Retinal pigment epithelial cell (primary cell): ENCODE results near the gene RGN.
"Not testable (repeated sequence)": the region's sequence is repeated elsewhere in the genome, so short reads cannot be mapped to it uniquely, and the experiment has no call there.

ENCODE experiments used
- DNase-seq: peaks from one replicate; pipeline ENCODE4 v3.0.0-alpha.2; 2010; ENCODE audit warnings: low read depth
- H3K4me3 ChIP-seq: 2 replicates; pipeline ENCODE4 v1.5.1; 2011; ENCODE audit warnings: mild to moderate bottlenecking, low read length, control low read depth, moderate library complexity
- CTCF ChIP-seq: conservative IDR thresholded peaks from 2 replicates; pipeline ENCODE4 v1.5.1; 2011; ENCODE audit warnings: low read depth, low read length, control low read depth, inconsistent platforms

Gene RGN

GRCh38 chrX:47129157-47129898, 51.1 kb downstream of the RGN start:
- peak overlapping the region; percentile 80 for H3K4me3 ChIP-seq
- no peak for TF ChIP-seq CTCF
- DNase-seq, result peak; percentile 83

DNA sequence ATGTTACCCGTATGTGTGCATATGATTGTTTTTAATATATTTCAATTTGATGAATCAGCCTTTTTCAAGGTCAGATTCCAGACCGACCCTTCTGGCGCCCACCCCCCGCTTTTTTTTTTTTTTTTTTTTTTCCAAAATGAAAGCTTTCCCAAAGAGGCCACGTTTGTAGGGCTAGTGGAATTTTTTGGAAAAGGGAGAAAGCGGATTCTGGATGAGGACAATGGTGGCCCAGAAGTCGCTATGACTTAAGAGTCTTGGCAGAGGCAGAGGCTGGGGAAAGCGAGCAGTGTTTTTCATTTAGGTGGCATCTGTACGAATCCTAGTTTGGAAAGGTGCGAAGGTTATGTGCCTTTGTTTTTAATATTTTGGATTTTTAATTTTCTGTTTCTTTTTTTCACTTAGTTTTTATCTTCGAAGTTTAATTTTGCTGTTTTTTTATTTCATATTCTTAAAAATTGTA, 51.7 kb downstream of the RGN start:
- no peak for TF ChIP-seq CTCF
- no peak for DNase-seq
- H3K4me3 ChIP-seq, result peak overlapping the region; percentile 80

GRCh38 chrX:47133493-47133892, 55.2 kb downstream of the RGN start:
- TF ChIP-seq CTCF, result no peak
- no peak overlapping the region for H3K4me3 ChIP-seq

DNA sequence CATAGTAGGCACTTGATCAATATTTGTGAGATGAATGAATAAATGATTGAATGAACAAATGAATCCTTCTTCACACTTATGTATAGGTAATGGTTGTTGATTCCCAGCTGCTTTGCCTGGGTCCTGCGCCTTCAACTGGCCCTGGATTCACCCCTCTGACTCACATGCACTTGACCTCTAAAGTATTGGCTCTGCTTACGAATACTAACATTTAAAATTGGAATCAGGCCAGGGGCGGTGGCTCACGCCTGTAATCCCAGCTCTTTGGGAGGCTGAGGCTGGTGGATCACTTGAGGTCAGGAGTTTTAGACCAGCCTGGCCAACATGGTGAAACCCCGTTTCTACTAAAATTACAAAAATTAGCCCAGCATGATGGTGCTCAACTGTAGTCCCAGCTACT, 57.4 kb downstream of the RGN start:
- DNase-seq, result peak; percentile 55

More at GRCh38 chrX:47133493-47133892, 55.2 kb downstream of the RGN start:
- DNase-seq, result no peak

DNA sequence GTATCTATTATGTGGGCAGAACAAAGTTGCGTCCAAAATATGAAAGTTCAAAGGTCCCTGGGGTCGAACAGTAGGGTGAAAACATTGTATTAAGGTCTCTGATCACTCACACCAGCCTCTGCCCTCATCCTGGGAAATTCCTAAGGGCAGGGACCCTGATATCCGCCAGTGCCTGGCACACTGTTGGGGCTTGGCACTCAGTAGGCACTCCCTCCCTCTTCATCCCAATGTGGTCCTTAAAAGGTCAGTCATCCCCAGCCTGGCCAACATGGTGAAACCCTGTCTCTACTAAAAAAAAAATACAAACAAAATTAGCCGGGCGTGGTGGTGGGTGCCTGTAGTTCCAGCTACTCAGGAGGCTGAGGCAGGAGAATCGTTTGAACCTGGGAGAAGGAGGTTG, 59.9 kb downstream of the RGN start:
- no peak for DNase-seq

More for the DNA sequence above, 57.4 kb downstream of the RGN start:
- not testable (repeated sequence) for H3K4me3 ChIP-seq

More for the DNA sequence above, 59.9 kb downstream of the RGN start:
- no peak overlapping the region for H3K4me3 ChIP-seq
- TF ChIP-seq CTCF, result no peak
